ENCODE measurements around the gene THRB.

The THRB gene

GRCh38 chr3:24375947-24376384 is 118.7 kb downstream of the THRB start:
- DNase-seq (ENCODE audit: low read depth) = no peak

GRCh38 chr3:24374801-24375200 is 119.8 kb downstream of the THRB start:
- DNase-seq (ENCODE audit: low read depth) = no peak

- no peak for DNase-seq (ENCODE audit: low read depth)
These were observed 121.3 kb downstream of the THRB start for GRCh38 chr3:24373198-24373959.

- DNase-seq (ENCODE audit: low read depth) = no peak
These were observed 122.0 kb downstream of the THRB start for GRCh38 chr3:24372559-24373197.

GRCh38 chr3:24370352-24371090 is 124.1 kb downstream of the THRB start:
- DNase-seq (ENCODE audit: low read depth) = no peak

GRCh38 chr3:24368605-24369004 is 126.0 kb downstream of the THRB start:
- DNase-seq (ENCODE audit: low read depth) = no peak

- no peak for DNase-seq (ENCODE audit: low read depth)
These were observed 126.9 kb downstream of the THRB start for GRCh38 chr3:24367664-24368264.

GRCh38 chr3:24367216-24367615 is 127.4 kb downstream of the THRB start:
- no peak for DNase-seq (ENCODE audit: low read depth)

GRCh38 chr3:24365168-24365567 is 129.5 kb downstream of the THRB start:
- no peak for DNase-seq (ENCODE audit: low read depth)

- DNase-seq (ENCODE audit: low read depth) = no peak
These were observed 130.3 kb downstream of the THRB start for GRCh38 chr3:24364359-24364758.

GRCh38 chr3:24363242-24363641 is 131.4 kb downstream of the THRB start:
- DNase-seq (ENCODE audit: low read depth) = no peak

- DNase-seq (ENCODE audit: low read depth) = no peak
These were observed 133.0 kb downstream of the THRB start for GRCh38 chr3:24361623-24362022.

GRCh38 chr3:24360957-24361356 is 133.7 kb downstream of the THRB start:
- no peak for DNase-seq (ENCODE audit: low read depth)

- DNase-seq (ENCODE audit: low read depth) = no peak
These were observed 134.8 kb downstream of the THRB start for GRCh38 chr3:24359645-24360462.

GRCh38 chr3:24359102-24359501 is 135.5 kb downstream of the THRB start:
- no peak for DNase-seq (ENCODE audit: low read depth)

- no peak for DNase-seq (ENCODE audit: low read depth)
These were observed 137.0 kb downstream of the THRB start for GRCh38 chr3:24357635-24358034.

GRCh38 chr3:24355806-24356205 is 138.8 kb downstream of the THRB start:
- DNase-seq (ENCODE audit: low read depth) = no peak

- no peak for DNase-seq (ENCODE audit: low read depth)
These were observed 140.4 kb downstream of the THRB start for GRCh38 chr3:24354230-24354629.

- DNase-seq (ENCODE audit: low read depth) = no peak
These were observed 141.6 kb downstream of the THRB start for GRCh38 chr3:24352893-24353553.

GRCh38 chr3:24351779-24352469 is 142.7 kb downstream of the THRB start:
- no peak for DNase-seq (ENCODE audit: low read depth)

Measured in activated T-cell treated with anti-CD3 and anti-CD28 coated beads for 1 hour (primary cell).